HepG2 (cell line): ENCODE data around the gene ROBO2. TPM values are rescaled to one million over a fixed set of nuclear protein-coding genes. Genes with fewer than 3 reads are reported as not detected.

Source experiments
- ATAC-seq: fragments of 200-7000 bp; cut with Tn5 transposase; 3 replicates; pipeline ENCODE4 v1.9.1; 2020; ENCODE audit warnings: mild to moderate bottlenecking, moderate library complexity
- BruUV-seq: library from RNA; stranded (reverse); fragments of 400-500 nt; replicated peaks from 2 replicates; lab custom pipeline; 2021; lab: Mats Ljungman, UMichigan
- CTCF ChIA-PET: fragments of 300-600 bp; formaldehyde crosslinking; extraction: SDS; loops from one replicate; lab custom pipeline; 2021; ENCODE audit warnings: low total read pairs, inconsistent platforms, low intra/inter-chr PET ratio; lab: Yijun Ruan, JAX
- POLR2A ChIA-PET: fragments of 350-600 bp; sonication (Branson Sonifier 250); formaldehyde crosslinking; loops from one replicate; lab custom pipeline; 2020; ENCODE audit warnings: antibody characterized with exemption, inconsistent platforms; lab: Yijun Ruan, JAX
- DNase-seq: peaks from one replicate; pipeline ENCODE4 v3.0.0-alpha.2; 2015; ENCODE audit warnings: low spot score
- FAIRE-seq: peaks from 3 replicates; lab custom pipeline; 2011; peaks lifted over from hg19 to GRCh38; lab: Jason Lieb, UNC
- H2AFZ ChIP-seq: one replicate; pipeline ENCODE4 v1.6.1; 2011; ENCODE audit warnings: low read length, inconsistent platforms
- H3K27ac ChIP-seq: fragments of 300-600 bp; 3 replicates; pipeline ENCODE4 v1.8.0; 2011; ENCODE audit warnings: mixed run types, mild to moderate bottlenecking, mixed read lengths, low read length, inconsistent platforms; ENCODE audit not compliant: insufficient read depth; ENCODE audit errors: extremely low read length
- H3K27me3 ChIP-seq, 2 experiments: fragments of 200-600 bp in 1 of 2; 2 replicates in 1 of 2; 3 replicates in 1 of 2; pipeline versions ENCODE4 v1.6.0 to v1.8.0; 2011; ENCODE audit warnings: low read length in 2 of 2, mild to moderate bottlenecking in 2 of 2, moderate library complexity in 2 of 2, inconsistent platforms in 1 of 2; ENCODE audit not compliant: insufficient read depth in 2 of 2, control insufficient read depth in 1 of 2
- H3K36me3 ChIP-seq, 2 experiments: fragments of 200-600 bp in 1 of 2; replicated peaks in 1 of 2; 2 replicates in 1 of 2; 3 replicates in 1 of 2; pipeline versions ENCODE4 v1.5.1 to v1.8.0; 2011; ENCODE audit warnings: low read length in 2 of 2, inconsistent platforms in 1 of 2; ENCODE audit not compliant: insufficient read depth in 2 of 2, control insufficient read depth in 1 of 2
- H3K4me1 ChIP-seq: 2 replicates; pipeline ENCODE4 v1.5.1; 2012; ENCODE audit warnings: low read length, inconsistent platforms; ENCODE audit not compliant: insufficient read depth
- H3K4me2 ChIP-seq: 2 replicates; pipeline ENCODE4 v1.6.0; 2011; ENCODE audit warnings: low read depth, low read length, inconsistent platforms
- H3K4me3 ChIP-seq, 3 experiments: fragments of 200-600 bp in 1 of 3; sonication (generic), shearing (Covaris generic) in 1 of 3; replicated peaks in 1 of 3; 2 replicates each; pipeline ENCODE4 v1.5.1; 2011 to 2016; ENCODE audit warnings: low read length in 3 of 3, inconsistent platforms in 2 of 3, low read depth in 2 of 3, mild to moderate bottlenecking in 2 of 3, control low read depth in 1 of 3, mixed read lengths in 1 of 3; ENCODE audit not compliant: insufficient read depth in 1 of 3
- H3K79me2 ChIP-seq: one replicate; pipeline ENCODE4 v1.6.1; 2011; ENCODE audit warnings: low read length, inconsistent platforms; ENCODE audit not compliant: insufficient read depth
- H3K9ac ChIP-seq: 2 replicates; pipeline ENCODE4 v1.6.0; 2011; ENCODE audit warnings: mild to moderate bottlenecking, low read depth, low read length, inconsistent platforms; ENCODE audit not compliant: insufficient read depth
- H3K9me3 ChIP-seq: 2 replicates; pipeline ENCODE4 v1.5.1; 2012; ENCODE audit warnings: mild to moderate bottlenecking, low read length
- H4K20me1 ChIP-seq: 2 replicates; pipeline ENCODE4 v1.6.0; 2011; ENCODE audit warnings: inconsistent platforms, mild to moderate bottlenecking, low read length, moderate library complexity; ENCODE audit not compliant: insufficient read depth
- CBX2 ChIP-seq, 2 experiments: fragments of 200-600 bp in 1 of 2; sonication (generic); formaldehyde crosslinking in 1 of 2; IDR thresholded peaks; 2 replicates each; pipeline versions ENCODE4 v1.7.0 to v1.8.1; 2018 to 2022; ENCODE audit warnings: low read depth in 2 of 2, low read length in 1 of 2, mild to moderate bottlenecking in 1 of 2, missing genetic modification reagents in 1 of 2
- ETV6 ChIP-seq: sonication (generic); formaldehyde crosslinking; conservative IDR thresholded peaks from 2 replicates; pipeline ENCODE4 v1.4.0; 2020; ENCODE audit warnings: missing genetic modification reagents
- RFX3 ChIP-seq: IDR thresholded peaks from 2 replicates; pipeline ENCODE4 v1.6.1; 2016; ENCODE audit warnings: missing biosample characterization, missing genetic modification reagents
- ZNF484 ChIP-seq: sonication (generic); formaldehyde crosslinking; IDR thresholded peaks from 2 replicates; pipeline ENCODE4 v1.5.1; 2020; ENCODE audit warnings: mild to moderate bottlenecking, low read depth, missing genetic modification reagents, borderline replicate concordance
- ZNF598 ChIP-seq: sonication (generic); formaldehyde crosslinking; IDR thresholded peaks from 2 replicates; pipeline ENCODE4 v1.5.1; 2020; ENCODE audit warnings: mild to moderate bottlenecking, missing genetic modification reagents, borderline replicate concordance
- WGBS: methylation state at CpG from one replicate; pipeline ENCODE4 v1.1.6; 2017; ENCODE audit warnings: low lambda C conversion rate; 5-methylcytosine and 5-hydroxymethylcytosine counted together
- in situ Hi-C: cut with HindIII; loops from 2 replicates; pipeline ENCODE4 v1.10.0; 2017; ENCODE audit warnings: low pct_unique_long_range_greater_than_20kb; ENCODE audit not compliant: extremely low pct_ligation_motif_present
- intact Hi-C: fragments of 100-400 bp; cut with micrococcal nuclease; formaldehyde crosslinking; loops from one replicate; pipeline ENCODE4 v1.10.0; 2022; ENCODE audit not compliant: unreplicated experiment
- polyA plus RNA-seq, 8 experiments: library from polyadenylated mRNA; depleted of rRNA in 3 of 8; stranded (reverse) in 7 of 8; unstranded in 1 of 8; fragments of >200 nt; fragmentation: Illumina TruSeq in 4 of 8; extraction: Trizol in 4 of 8; gene quantifications; 2 replicates each; pipeline versions ENCODE4 v1.2.1 to v1.2.3, GENCODE V29; 2011 to 2016; ENCODE audit warnings: low read depth in 4 of 8, missing spikeins in 1 of 8, mixed read lengths in 1 of 8; ENCODE audit not compliant: insufficient read depth in 1 of 8
- total RNA-seq, 5 experiments: library from RNA; depleted of rRNA; stranded (reverse); fragments of >200 nt; fragmentation: Illumina TruSeq; extraction: Trizol; gene quantifications; 2 replicates each; pipeline ENCODE4 v1.2.3, GENCODE V29; 2016; ENCODE audit warnings: low read depth in 1 of 5
- TF ChIP-seq, protein P1 (sequence below): sonication (generic); formaldehyde crosslinking; IDR thresholded peaks from 2 replicates; pipeline ENCODE4 v1.5.0; 2020; ENCODE audit warnings: missing genetic modification reagents
- TF ChIP-seq, protein P2 (sequence below): sonication (generic); formaldehyde crosslinking; IDR thresholded peaks from 2 replicates; pipeline ENCODE4 v1.5.1; 2020; ENCODE audit warnings: mild to moderate bottlenecking, missing genetic modification reagents, borderline replicate concordance
- TF ChIP-seq, protein P3 (sequence below): sonication (generic); formaldehyde crosslinking; IDR thresholded peaks from 2 replicates; pipeline ENCODE4 v1.5.0; 2020; ENCODE audit warnings: missing genetic modification reagents

The ROBO2 gene
- total and polyA plus RNA-seq, 2 of the 13 experiments (the other 11 are each of a cell fraction or from before 2014, with no cell fraction given) = not detected

DNA sequence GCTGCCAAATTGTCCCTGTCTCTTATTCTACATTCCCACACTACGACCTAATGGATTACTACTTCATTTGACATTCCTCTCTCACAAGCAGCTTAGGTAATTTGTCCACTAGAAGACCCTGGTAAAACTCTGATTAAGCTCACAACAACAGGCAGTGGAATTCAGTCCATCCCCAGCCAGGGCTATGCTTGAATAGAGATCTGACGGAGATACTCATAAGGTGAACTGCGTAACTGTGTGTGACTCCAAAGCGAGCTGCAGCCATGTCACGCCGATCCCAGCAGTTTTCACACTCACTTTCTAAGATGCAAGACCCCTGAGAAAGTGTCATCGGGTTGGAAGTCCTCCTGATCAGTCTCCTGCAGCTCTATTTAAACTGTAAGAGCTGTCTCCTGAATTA lies 25.7 kb upstream of the ROBO2 start:
- H3K9me3 ChIP-seq = no peaks in the 10 kb centered on the region
- H3K4me1 ChIP-seq = no peaks in the 10 kb centered on the region
- H3K27ac ChIP-seq = no peak overlapping the region
- no peaks in the 10 kb centered on the region for H4K20me1 ChIP-seq
- in situ Hi-C loops = no loop called here
- POLR2A ChIA-PET = no interaction called here
- no peak for DNase-seq
- TF ChIP-seq ETV6 (CRISPR knock-in tag) (no peak), RFX3 (CRISPR knock-in tag) (no peak), ZNF598 (CRISPR knock-in tag) (no peak)
- TF ChIP-seq, protein P1, sequence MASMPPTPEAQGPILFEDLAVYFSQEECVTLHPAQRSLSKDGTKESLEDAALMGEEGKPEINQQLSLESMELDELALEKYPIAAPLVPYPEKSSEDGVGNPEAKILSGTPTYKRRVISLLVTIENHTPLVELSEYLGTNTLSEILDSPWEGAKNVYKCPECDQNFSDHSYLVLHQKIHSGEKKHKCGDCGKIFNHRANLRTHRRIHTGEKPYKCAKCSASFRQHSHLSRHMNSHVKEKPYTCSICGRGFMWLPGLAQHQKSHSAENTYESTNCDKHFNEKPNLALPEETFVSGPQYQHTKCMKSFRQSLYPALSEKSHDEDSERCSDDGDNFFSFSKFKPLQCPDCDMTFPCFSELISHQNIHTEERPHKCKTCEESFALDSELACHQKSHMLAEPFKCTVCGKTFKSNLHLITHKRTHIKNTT (CRISPR knock-in tag) = no peak
- no peak overlapping the region for H3K4me2 ChIP-seq
- no peaks in the 10 kb centered on the region for H3K79me2 ChIP-seq
- FAIRE-seq = no peak
- CTCF ChIA-PET = no interaction called here
- 0 out of 5 replicates have a peak, but pooled peaks cover 0 to 3% of the 10 kb centered on the region in 2 experiments for H3K27me3 ChIP-seq
- no peak overlapping the region for H3K4me3 ChIP-seq
- no peak overlapping the region for H3K9ac ChIP-seq
- no peak for ATAC-seq
- H2AFZ ChIP-seq = no peak overlapping the region
- intact Hi-C loops = no loop called here
- no TSS peak for BruUV-seq
- 37% methylated on average over 7 of the region's 7 CpGs for WGBS
- no peaks in the 10 kb centered on the region for H3K36me3 ChIP-seq

DNA sequence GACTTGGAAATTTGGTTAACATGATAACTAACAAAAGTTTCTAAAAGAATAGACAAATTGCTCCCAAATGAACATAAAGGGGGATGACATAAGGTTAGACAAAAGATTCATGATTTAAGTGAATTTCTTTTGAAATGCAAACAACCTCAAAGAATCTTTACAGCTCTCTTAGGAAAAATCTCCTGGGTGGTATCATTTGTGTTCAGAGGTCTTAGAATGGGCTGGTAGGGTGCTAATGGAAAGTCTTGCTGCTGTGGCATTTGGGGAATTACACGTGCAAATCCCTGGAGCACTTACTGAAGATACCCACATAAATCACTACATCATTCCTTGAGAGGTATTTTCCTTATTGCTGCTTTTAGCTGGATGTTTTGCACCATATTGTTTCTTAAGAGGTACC lies 14.4 kb upstream of the ROBO2 start:
- H3K27me3 ChIP-seq = no peaks in the 10 kb centered on the region
- FAIRE-seq = no peak
- H3K9me3 ChIP-seq = no peaks in the 10 kb centered on the region
- no peak overlapping the region for H3K27ac ChIP-seq
- 31% methylated on average over 1 of the region's 1 CpG for WGBS
- H3K9ac ChIP-seq = no peak overlapping the region
- no peaks in the 10 kb centered on the region for H3K36me3 ChIP-seq
- intact Hi-C loops = no loop called here
- no TSS peak for BruUV-seq
- no peak for TF ChIP-seq ZNF484 (CRISPR knock-in tag)
- TF ChIP-seq, protein P2, sequence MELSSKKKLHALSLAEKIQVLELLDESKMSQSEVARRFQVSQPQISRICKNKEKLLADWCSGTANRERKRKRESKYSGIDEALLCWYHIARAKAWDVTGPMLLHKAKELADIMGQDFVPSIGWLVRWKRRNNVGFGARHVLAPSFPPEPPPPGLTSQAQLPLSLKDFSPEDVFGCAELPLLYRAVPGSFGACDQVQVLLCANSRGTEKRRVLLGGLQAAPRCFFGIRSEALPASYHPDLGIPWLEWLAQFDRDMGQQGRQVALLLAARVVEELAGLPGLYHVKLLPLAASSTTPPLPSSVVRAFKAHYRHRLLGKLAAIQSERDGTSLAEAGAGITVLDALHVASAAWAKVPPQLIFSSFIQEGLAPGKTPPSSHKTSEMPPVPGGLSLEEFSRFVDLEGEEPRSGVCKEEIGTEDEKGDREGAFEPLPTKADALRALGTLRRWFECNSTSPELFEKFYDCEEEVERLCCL (CRISPR knock-in tag) = no peak
- TF ChIP-seq, protein P3, sequence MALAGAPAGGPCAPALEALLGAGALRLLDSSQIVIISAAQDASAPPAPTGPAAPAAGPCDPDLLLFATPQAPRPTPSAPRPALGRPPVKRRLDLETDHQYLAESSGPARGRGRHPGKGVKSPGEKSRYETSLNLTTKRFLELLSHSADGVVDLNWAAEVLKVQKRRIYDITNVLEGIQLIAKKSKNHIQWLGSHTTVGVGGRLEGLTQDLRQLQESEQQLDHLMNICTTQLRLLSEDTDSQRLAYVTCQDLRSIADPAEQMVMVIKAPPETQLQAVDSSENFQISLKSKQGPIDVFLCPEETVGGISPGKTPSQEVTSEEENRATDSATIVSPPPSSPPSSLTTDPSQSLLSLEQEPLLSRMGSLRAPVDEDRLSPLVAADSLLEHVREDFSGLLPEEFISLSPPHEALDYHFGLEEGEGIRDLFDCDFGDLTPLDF (CRISPR knock-in tag) = no peak
- TF ChIP-seq CBX2 (IDR thresholded peaks at IDR 0.05; ENCODE audit: low read depth, low read length) = no peak
- TF ChIP-seq CBX2 (CRISPR knock-in tag; IDR thresholded peaks at IDR 0.05; ENCODE audit: low read depth) = no peak
- TF ChIP-seq, all 625 proteins: peak for 0
- Histone ChIP-seq H3K4me3 (no peak overlapping the region), H3K79me2 (no peaks in the 10 kb centered on the region), H3K4me1 (peaks cover 19% of the 10 kb centered on the region), H3K4me2 (no peak overlapping the region), H2AFZ (no peak overlapping the region), H4K20me1 (no peaks in the 10 kb centered on the region)
- ATAC-seq (no peak), DNase-seq (no peak)
- CTCF ChIA-PET = no interaction called here
- POLR2A ChIA-PET = no interaction called here
- in situ Hi-C loops = loop anchor here (25.0 kb wide), 1 partner anchor 1612 kb away; no protein-coding TSS in a partner anchor
